ENCODE measurements around the gene NCOA1. TPM values are rescaled to one million over a fixed set of nuclear protein-coding genes. Genes with fewer than 3 reads are reported as not detected.
"Not testable (repeated sequence)": the region's sequence is repeated elsewhere in the genome, so short reads cannot be mapped to it uniquely, and the experiment has no call there.

NCOA1 gene
- polyA plus RNA-seq, 3 donors from 2014 or later = 21.2 to 35.0 (median 25.6) TPM

- Mint-ChIP-seq H3K4me3 (no peak overlapping the region), H3K9me3 (peaks cover 0 to 5% (median 0%) of the 10 kb centered on the region in 6 donors), H3K27me3 (ENCODE audit: low read depth in 3 of 3) (peaks cover 0 to 5% (median 0%) of the 10 kb centered on the region in 3 donors), H3K4me1 (peaks cover 75 to 99% of the 10 kb centered on the region in 2 donors), H3K36me3 (peaks cover 0 to 3% (median 0%) of the 10 kb centered on the region in 3 donors), H3K27ac (peak overlapping the region in 2 of 6 donors; percentile 0 to 12)
- DNase-seq = no peak
These were observed 49.0 kb downstream of the NCOA1 start for GRCh38 chr2:24540011-24540477.

DNA sequence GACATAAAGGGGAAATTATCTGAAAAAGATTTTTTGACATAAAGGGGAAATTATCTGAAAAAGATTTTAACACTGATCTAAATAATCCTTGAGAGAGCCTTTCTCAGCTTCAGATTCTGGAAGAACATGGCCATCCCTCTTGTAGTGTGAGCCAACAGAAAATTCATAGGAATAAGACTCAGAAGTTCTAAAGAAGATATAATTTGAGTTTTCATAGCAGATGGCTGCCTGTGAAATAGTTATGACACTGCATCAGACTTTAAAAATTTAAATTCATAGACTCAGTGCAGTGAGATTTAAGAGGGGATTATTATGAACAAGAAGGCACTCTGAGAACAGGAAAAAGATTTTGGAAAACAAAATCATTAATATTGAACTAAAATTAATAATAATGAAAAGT is 50.6 kb downstream of the NCOA1 start:
- Mint-ChIP-seq H3K4me3 (no peak overlapping the region), H3K27ac (peak overlapping the region in 3 of 6 donors; percentile 24 to 43 (median 31)), H3K27me3 (ENCODE audit: low read depth in 3 of 3) (peaks cover 0 to 4% (median 0%) of the 10 kb centered on the region in 3 donors), H3K4me1 (peaks cover 72 to 98% of the 10 kb centered on the region in 2 donors), H3K9me3 (peaks cover 0 to 2% (median 0%) of the 10 kb centered on the region in 6 donors), H3K36me3 (peaks cover 0 to 3% (median 0%) of the 10 kb centered on the region in 3 donors)
- no peak for DNase-seq

DNA sequence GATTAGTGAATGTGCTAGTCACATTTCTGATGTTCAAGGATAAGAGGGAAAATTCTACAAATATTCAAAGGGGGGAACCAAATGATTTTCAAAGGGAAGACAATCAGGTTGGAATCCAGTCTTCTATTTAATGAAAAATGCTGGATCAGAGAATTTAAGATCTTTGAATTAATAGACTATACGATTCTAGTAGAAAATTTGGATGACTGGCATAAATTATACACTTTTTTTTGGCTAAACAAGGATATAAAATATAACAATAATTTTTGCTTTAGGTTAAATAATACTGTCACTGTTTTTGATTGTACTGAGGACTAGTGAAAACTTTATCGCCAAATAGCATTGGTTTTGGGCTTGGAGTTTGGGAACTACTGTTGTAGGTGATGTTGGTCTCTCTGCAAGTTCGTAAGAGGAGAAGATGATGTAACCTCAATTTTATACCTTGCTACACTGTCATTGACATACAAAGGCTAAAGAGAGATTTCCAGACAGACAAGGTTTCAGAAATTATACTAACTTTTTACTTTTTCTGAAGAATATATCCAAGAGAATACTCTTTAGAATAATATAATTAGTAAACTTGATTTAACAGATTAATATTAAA is 51.3 kb downstream of the NCOA1 start:
- no peak for DNase-seq
- Mint-ChIP-seq H3K27ac (peak overlapping the region in 4 of 6 donors; percentile 17 to 44 (median 22)), H3K27me3 (ENCODE audit: low read depth in 3 of 3) (peaks cover 0 to 4% (median 0%) of the 10 kb centered on the region in 3 donors), H3K4me1 (peaks cover 71 to 98% of the 10 kb centered on the region in 2 donors), H3K9me3 (peaks cover 0 to 2% (median 0%) of the 10 kb centered on the region in 6 donors), H3K4me3 (no peak overlapping the region), H3K36me3 (peaks cover 0 to 3% (median 0%) of the 10 kb centered on the region in 3 donors)

- peaks cover 0 to 4% (median 0%) of the 10 kb centered on the region in 3 donors for H3K27me3 Mint-ChIP-seq (ENCODE audit: low read depth in 3 of 3)
- DNase-seq = peak; percentile 25 to 29 (median 28)
- H3K4me1 Mint-ChIP-seq = peaks cover 75 to 98% of the 10 kb centered on the region in 2 donors
- peak overlapping the region; percentile 18 to 77 (median 47) for H3K27ac Mint-ChIP-seq
- H3K4me3 Mint-ChIP-seq = peak overlapping the region in 3 of 5 donors; percentile 3 to 18 (median 14)
- peaks cover 0 to 2% (median 0%) of the 10 kb centered on the region in 6 donors for H3K9me3 Mint-ChIP-seq
- H3K36me3 Mint-ChIP-seq = peaks cover 0 to 4% (median 3%) of the 10 kb centered on the region in 3 donors
These were observed 52.2 kb downstream of the NCOA1 start for GRCh38 chr2:24543252-24543651.

DNA sequence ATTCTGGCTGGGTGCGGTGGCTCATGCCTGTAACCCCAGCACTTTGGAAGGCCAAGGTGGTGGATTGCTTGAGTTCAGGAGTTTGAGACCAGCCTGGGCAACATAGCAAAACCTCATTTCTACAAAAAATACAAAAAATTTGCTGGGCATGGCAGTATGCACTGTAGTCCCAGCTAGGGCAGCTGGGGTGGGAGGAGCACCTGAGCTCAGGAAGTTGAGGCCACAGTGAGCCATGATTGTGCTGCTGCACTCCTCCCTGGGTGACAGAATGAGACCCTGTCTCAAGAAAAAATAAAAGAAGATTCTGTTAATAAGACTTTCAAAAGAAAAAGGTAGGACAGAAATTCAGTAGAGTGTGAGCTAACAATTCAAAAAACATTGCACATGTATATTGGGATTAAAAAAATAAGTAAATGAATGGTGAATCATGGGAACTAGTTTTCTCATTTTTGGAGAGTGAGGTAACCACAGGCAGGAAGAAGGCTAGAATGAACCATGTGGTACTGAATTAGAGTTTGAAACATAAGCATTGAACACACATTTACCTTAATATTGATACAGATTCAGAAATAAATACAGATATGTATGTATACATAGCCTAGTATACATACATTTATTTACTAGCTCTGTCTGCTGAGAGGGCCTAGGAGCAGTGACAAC is 53.5 kb downstream of the NCOA1 start:
- peaks cover 78 to 98% of the 10 kb centered on the region in 2 donors for H3K4me1 Mint-ChIP-seq
- DNase-seq = no peak
- peaks cover 0 to 2% (median 0%) of the 10 kb centered on the region in 6 donors for H3K9me3 Mint-ChIP-seq
- H3K4me3 Mint-ChIP-seq = peak overlapping the region; percentile 19 to 76 (median 44)
- H3K36me3 Mint-ChIP-seq = peaks cover 0 to 7% (median 3%) of the 10 kb centered on the region in 3 donors
- peaks cover 0 to 2% (median 0%) of the 10 kb centered on the region in 3 donors for H3K27me3 Mint-ChIP-seq (ENCODE audit: low read depth in 3 of 3)
- H3K27ac Mint-ChIP-seq = peak overlapping the region; percentile 23 to 82 (median 61)

DNA sequence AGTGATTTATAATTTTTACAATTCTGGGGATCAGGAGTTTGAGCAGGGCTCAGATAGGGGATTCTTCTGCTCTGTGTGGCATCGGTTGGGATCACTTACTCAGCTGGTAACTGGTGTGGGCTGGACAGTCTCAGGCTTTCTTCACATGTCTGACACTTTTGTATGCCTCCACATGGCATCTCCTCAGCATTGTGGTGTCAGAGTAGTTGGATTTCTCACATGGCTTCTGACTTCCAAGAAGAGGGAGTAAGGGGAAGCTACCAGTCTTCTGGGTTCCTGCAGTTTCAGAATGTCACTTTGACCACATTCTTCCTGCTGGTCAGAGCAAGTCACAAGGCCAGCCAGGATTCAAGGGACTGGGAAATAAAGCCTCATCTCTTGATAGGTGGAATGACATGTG is 55.6 kb downstream of the NCOA1 start:
- H3K27ac Mint-ChIP-seq = peak overlapping the region in 5 of 6 donors; percentile 4 to 24 (median 14)
- no peak for DNase-seq
- H3K27me3 Mint-ChIP-seq (ENCODE audit: low read depth in 3 of 3) = peaks cover 0 to 2% (median 0%) of the 10 kb centered on the region in 3 donors
- H3K9me3 Mint-ChIP-seq = peaks cover 0 to 5% (median under 1%) of the 10 kb centered on the region in 6 donors
- peaks cover 81 to 98% of the 10 kb centered on the region in 2 donors for H3K4me1 Mint-ChIP-seq
- peaks cover 0 to 14% (median 9%) of the 10 kb centered on the region in 3 donors for H3K36me3 Mint-ChIP-seq
- H3K4me3 Mint-ChIP-seq = no peak overlapping the region

DNA sequence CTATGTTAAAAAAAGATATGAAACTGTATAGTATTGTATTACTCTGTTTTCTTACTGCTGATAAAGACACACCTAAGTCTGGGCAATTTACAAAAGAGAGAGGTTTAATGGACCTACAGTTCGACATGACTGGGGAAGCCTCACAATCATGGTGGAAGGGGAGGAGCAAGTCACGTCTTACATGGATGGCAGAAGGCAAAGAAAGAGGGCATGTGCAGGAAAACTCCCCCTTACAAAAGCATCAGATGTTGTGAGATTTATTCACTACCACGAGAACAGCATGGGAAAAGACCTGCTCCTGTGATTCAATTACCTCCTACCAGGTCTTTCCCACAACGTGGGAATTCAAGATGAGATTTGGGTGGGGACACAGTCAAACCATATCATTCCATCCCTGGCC is 57.0 kb downstream of the NCOA1 start:
- peak overlapping the region in 1 of 6 donors; percentile 51 for H3K27ac Mint-ChIP-seq
- H3K4me1 Mint-ChIP-seq = peaks cover 83 to 99% of the 10 kb centered on the region in 2 donors
- no peak overlapping the region for H3K4me3 Mint-ChIP-seq
- H3K9me3 Mint-ChIP-seq = peaks cover 0 to 5% (median 0%) of the 10 kb centered on the region in 6 donors
- H3K36me3 Mint-ChIP-seq = peaks cover 0 to 14% (median 9%) of the 10 kb centered on the region in 3 donors
- H3K27me3 Mint-ChIP-seq (ENCODE audit: low read depth in 3 of 3) = peaks cover 0 to 2% (median 0%) of the 10 kb centered on the region in 3 donors
- no peak for DNase-seq

DNA sequence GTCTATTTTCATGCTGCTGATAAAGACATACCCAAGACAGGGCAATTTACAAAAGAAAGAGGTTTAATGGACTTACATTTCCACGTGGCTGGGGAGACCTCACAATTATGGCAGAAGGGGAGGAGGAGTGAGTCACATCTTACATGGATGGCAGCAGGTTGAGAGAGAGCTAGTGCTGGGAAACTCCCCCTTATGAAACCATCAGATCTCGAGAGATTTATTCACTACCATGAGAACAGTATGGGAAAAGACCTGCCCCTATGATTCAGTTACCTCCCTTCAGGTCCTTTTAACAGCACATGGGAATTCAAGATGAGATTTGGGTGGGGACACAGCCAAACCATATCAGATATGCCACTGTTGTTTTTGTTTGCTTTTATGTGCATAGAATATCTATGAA is 59.2 kb downstream of the NCOA1 start:
- H3K27me3 Mint-ChIP-seq (ENCODE audit: low read depth in 3 of 3); DNase-seq; H3K9me3 Mint-ChIP-seq: not testable (repeated sequence)
- peak overlapping the region in 2 of 5 donors; percentile 5 to 29 for H3K4me3 Mint-ChIP-seq
- peaks cover 74 to 99% of the 10 kb centered on the region in 2 donors for H3K4me1 Mint-ChIP-seq
- peaks cover 0 to 17% (median 10%) of the 10 kb centered on the region in 3 donors for H3K36me3 Mint-ChIP-seq
- H3K27ac Mint-ChIP-seq = peak overlapping the region; percentile 3 to 83 (median 45)

DNA sequence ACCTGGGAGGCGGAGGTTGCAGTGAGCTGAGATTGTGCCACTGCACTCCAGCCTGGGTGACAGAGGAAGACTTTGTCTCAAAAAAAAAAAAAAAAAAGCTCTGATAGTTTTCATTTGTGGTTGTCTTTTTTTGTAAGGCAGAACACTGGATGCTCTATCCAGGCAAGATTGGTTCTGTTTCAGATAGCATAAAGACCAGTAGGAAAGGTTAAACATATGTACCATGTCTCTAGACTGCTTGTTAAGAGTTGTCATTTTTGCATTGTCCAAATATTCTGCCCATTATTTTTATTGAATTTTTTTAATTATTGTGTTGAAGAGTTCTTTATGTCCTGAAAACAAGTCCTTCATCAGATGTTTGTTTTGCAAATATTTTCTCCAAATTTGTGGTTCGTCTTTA is 60.0 kb downstream of the NCOA1 start:
- H3K27me3 Mint-ChIP-seq (ENCODE audit: low read depth in 3 of 3) = peaks cover 0 to 2% (median 0%) of the 10 kb centered on the region in 3 donors
- peaks cover 76 to 100% of the 10 kb centered on the region in 2 donors for H3K4me1 Mint-ChIP-seq
- peak overlapping the region in 2 of 6 donors; percentile 38 to 83 for H3K27ac Mint-ChIP-seq
- H3K4me3 Mint-ChIP-seq = no peak overlapping the region
- peaks cover 0 to 5% (median 0%) of the 10 kb centered on the region in 6 donors for H3K9me3 Mint-ChIP-seq
- peaks cover 2 to 20% (median 14%) of the 10 kb centered on the region in 3 donors for H3K36me3 Mint-ChIP-seq
- no peak for DNase-seq

DNA sequence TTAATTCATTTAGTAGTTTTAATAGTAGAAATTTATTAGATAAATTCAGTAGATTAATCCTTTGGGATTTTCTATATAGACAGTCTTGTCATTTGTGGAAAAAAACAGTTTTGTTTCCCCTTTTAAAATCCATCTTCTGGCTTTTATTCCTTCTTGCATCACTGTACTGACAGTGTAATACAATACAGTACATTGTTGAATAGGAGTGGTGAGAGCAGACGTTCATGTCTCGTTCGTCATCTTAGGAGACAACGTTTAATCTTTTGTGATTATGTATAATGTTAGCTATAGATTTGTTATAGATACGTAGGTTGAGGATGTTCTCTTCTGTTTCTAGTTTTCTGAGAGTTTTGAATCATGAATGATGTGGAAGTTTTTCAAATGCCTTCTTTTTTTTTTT is 61.8 kb downstream of the NCOA1 start:
- Mint-ChIP-seq H3K27me3 (ENCODE audit: low read depth in 3 of 3) (no peaks in the 10 kb centered on the region), H3K27ac (peak overlapping the region in 1 of 6 donors; percentile 30), H3K36me3 (peaks cover 15 to 28% (median 18%) of the 10 kb centered on the region in 3 donors), H3K9me3 (peaks cover 0 to 5% (median 0%) of the 10 kb centered on the region in 6 donors), H3K4me3 (no peak overlapping the region), H3K4me1 (peaks cover 70 to 100% of the 10 kb centered on the region in 2 donors)
- DNase-seq = no peak

DNA sequence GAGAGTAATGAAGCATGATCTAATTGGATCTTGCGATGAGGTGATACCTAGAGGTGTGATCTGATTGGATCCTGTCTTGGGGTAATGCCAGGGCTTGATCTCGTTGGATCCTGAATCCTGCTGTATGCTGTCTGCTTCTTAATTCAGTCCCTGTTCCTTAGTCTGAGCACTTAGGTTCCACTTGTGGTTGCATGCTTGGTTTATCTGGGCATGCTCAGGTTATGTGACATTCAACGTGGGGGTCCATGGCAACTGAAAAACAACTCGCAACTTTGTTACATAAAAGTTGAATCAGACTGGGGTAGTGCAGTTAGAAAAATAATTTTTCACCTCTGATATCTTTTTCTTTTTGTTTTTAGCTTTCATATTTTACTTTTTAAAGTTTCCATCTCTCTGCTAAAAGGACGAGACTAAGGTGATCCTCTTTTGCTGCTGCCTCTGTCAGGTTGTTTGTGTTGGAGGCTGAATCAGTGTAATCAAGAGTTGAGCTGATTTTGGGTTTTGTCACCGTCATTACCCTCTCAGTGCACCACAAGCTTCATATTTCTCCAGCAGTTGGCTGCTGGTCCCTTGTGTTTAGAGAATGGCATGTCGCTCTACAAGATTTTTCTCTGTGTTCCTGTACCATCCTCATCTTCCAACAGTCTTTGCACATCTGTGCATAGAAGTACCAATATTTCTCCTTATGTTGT is 67.9 kb downstream of the NCOA1 start:
- Mint-ChIP-seq H3K27me3 (ENCODE audit: low read depth in 3 of 3) (peaks cover 0 to 3% (median 2%) of the 10 kb centered on the region in 3 donors), H3K4me1 (peaks cover 78 to 96% of the 10 kb centered on the region in 2 donors), H3K27ac (peak overlapping the region in 3 of 6 donors; percentile 21 to 30 (median 28)), H3K9me3 (peaks cover 0 to 2% (median 0%) of the 10 kb centered on the region in 6 donors), H3K4me3 (no peak overlapping the region), H3K36me3 (peaks cover 26 to 31% (median 26%) of the 10 kb centered on the region in 3 donors)
- no peak for DNase-seq

DNA sequence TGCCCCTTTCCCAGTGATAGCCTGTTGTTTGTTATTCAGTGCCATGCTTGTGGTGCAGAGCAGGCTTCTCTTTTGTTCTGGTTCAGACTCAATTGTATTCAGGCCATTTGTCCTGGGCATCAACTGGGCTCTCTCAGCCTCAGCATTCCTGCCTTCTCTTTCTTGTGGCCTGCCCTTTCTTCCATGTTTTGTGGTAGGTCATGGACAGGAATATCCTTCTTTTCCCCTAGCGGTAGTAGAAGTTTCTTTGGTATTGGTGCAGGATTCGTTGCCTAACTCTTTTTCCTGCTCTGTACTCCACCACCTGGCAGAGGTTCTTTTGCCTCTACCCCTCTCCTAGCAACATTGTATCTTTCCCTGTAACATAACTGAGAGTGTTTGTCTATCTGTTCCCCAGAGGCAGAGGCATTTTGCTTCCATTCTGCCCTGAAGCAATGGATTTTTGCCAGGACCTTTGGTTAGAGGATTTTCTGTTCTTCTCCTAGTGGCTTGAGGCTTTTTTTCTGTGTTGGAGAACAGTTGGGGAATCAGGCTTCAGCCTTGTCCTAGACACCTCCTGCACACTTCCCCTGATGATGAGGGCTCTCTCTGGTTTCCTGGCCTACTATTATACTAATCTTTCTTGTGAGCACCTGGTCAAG is 68.5 kb downstream of the NCOA1 start:
- Mint-ChIP-seq H3K4me3 (peak overlapping the region in 1 of 5 donors; percentile 8), H3K9me3 (peaks cover 0 to 2% (median 0%) of the 10 kb centered on the region in 6 donors), H3K27me3 (ENCODE audit: low read depth in 3 of 3) (peaks cover 0 to 3% (median 2%) of the 10 kb centered on the region in 3 donors), H3K27ac (peak overlapping the region in 5 of 6 donors; percentile 14 to 66 (median 28)), H3K4me1 (peaks cover 78 to 96% of the 10 kb centered on the region in 2 donors), H3K36me3 (peaks cover 22 to 35% (median 23%) of the 10 kb centered on the region in 3 donors)
- DNase-seq = no peak

GRCh38 chr2:24565537-24565936 is 74.5 kb downstream of the NCOA1 start:
- H3K27me3 Mint-ChIP-seq (ENCODE audit: low read depth in 3 of 3) = peaks cover 2 to 3% (median 3%) of the 10 kb centered on the region in 3 donors
- no peak overlapping the region for H3K27ac Mint-ChIP-seq

More at GRCh38 chr2:24565537-24565936, 74.5 kb downstream of the NCOA1 start:
- Mint-ChIP-seq H3K36me3 (peaks cover 0 to 9% (median 0%) of the 10 kb centered on the region in 3 donors), H3K4me3 (no peak overlapping the region), H3K9me3 (no peaks in the 10 kb centered on the region), H3K4me1 (peaks cover 44 to 67% of the 10 kb centered on the region in 2 donors)
- no peak for DNase-seq
